ENCODE data around the gene SH3BGRL2.
"Not testable (repeated sequence)": the region's sequence is repeated elsewhere in the genome, so short reads cannot be mapped to it uniquely, and the experiment has no call there.

The SH3BGRL2 gene

GRCh38 chr6:79649016-79649415 is 17.9 kb downstream of the SH3BGRL2 start:
- no peak for DNase-seq (ENCODE audit: low read depth in 2 of 2)

GRCh38 chr6:79650950-79651349 is 19.8 kb downstream of the SH3BGRL2 start:
- DNase-seq (ENCODE audit: low read depth in 2 of 2) = no peak

- DNase-seq (ENCODE audit: low read depth in 2 of 2) = no peak
Observed at GRCh38 chr6:79656134-79656533, 25.0 kb downstream of the SH3BGRL2 start.

- DNase-seq (ENCODE audit: low read depth in 2 of 2) = no peak
Observed at GRCh38 chr6:79657238-79657637, 26.1 kb downstream of the SH3BGRL2 start.

- DNase-seq (ENCODE audit: low read depth in 2 of 2) = not testable (repeated sequence)
Observed at GRCh38 chr6:79663655-79664054, 32.5 kb downstream of the SH3BGRL2 start.

GRCh38 chr6:79665725-79666551 is 34.8 kb downstream of the SH3BGRL2 start:
- DNase-seq (ENCODE audit: low read depth in 2 of 2) = no peak

- no peak for DNase-seq (ENCODE audit: low read depth in 2 of 2)
Observed at GRCh38 chr6:79666634-79667033, 35.5 kb downstream of the SH3BGRL2 start.

GRCh38 chr6:79668381-79668780 is 37.3 kb downstream of the SH3BGRL2 start:
- no peak for DNase-seq (ENCODE audit: low read depth in 2 of 2)

- DNase-seq (ENCODE audit: low read depth in 2 of 2) = no peak
Observed at GRCh38 chr6:79669766-79670165, 38.6 kb downstream of the SH3BGRL2 start.

GRCh38 chr6:79670789-79671188 is 39.7 kb downstream of the SH3BGRL2 start:
- DNase-seq (ENCODE audit: low read depth in 2 of 2) = no peak

- DNase-seq (ENCODE audit: low read depth in 2 of 2) = peak; percentile 17 to 59
Observed at GRCh38 chr6:79671600-79672266, 40.6 kb downstream of the SH3BGRL2 start.

- no peak for DNase-seq (ENCODE audit: low read depth in 2 of 2)
Observed at GRCh38 chr6:79672631-79673111, 41.5 kb downstream of the SH3BGRL2 start.

GRCh38 chr6:79673947-79674346 is 42.8 kb downstream of the SH3BGRL2 start:
- DNase-seq (ENCODE audit: low read depth in 2 of 2) = no peak

- DNase-seq (ENCODE audit: low read depth in 2 of 2) = no peak
Observed at GRCh38 chr6:79676785-79677736, 45.9 kb downstream of the SH3BGRL2 start.

- not testable (repeated sequence) for DNase-seq (ENCODE audit: low read depth in 2 of 2)
Observed at GRCh38 chr6:79682682-79683081, 51.6 kb downstream of the SH3BGRL2 start.

- no peak for DNase-seq (ENCODE audit: low read depth in 2 of 2)
Observed at GRCh38 chr6:79684876-79685275, 53.7 kb downstream of the SH3BGRL2 start.

GRCh38 chr6:79686707-79687309 is 55.7 kb downstream of the SH3BGRL2 start:
- no peak for DNase-seq (ENCODE audit: low read depth in 2 of 2)

- no peak for DNase-seq (ENCODE audit: low read depth in 2 of 2)
Observed at GRCh38 chr6:79687759-79688158, 56.6 kb downstream of the SH3BGRL2 start.

GRCh38 chr6:79694156-79694555 is 63.0 kb downstream of the SH3BGRL2 start:
- no peak for DNase-seq (ENCODE audit: low read depth in 2 of 2)

- DNase-seq (ENCODE audit: low read depth in 2 of 2) = no peak
Observed at GRCh38 chr6:79694623-79695343, 63.7 kb downstream of the SH3BGRL2 start.

- DNase-seq (ENCODE audit: low read depth in 2 of 2) = no peak
Observed at GRCh38 chr6:79697430-79697829, 66.3 kb downstream of the SH3BGRL2 start.

Data from stimulated activated CD8-positive, alpha-beta memory T cell treated with anti-CD3 and anti-CD28 coated beads, Interleukin-7, amount 100 ng/mL, for 4 hours (primary cell).